OCI-LY7 (cell line): Measurements from ENCODE around the gene SCN10A.

Experiments
- CTCF ChIP-seq: fragments of 200-600 bp; sonication (generic); conservative IDR thresholded peaks from 2 replicates; pipeline ENCODE4 v1.5.1; 2014; ENCODE audit warnings: mild to moderate bottlenecking, antibody characterized with exemption, low read length, moderate library complexity, mixed read lengths
- EZH2phosphoT487 ChIP-seq: fragments of 200-600 bp; sonication (generic); IDR thresholded peaks from 2 replicates; pipeline ENCODE4 v1.6.1; 2018; ENCODE audit warnings: low read depth, borderline replicate concordance, mild to moderate bottlenecking, mixed run types, antibody characterized with exemption, low read length, moderate library complexity, mixed read lengths

GRCh38 chr3:38792983-38793382, 23.0 kb downstream of the SCN10A start:
- TF ChIP-seq CTCF = no peak
- no peak for TF ChIP-seq EZH2phosphoT487
